ENCODE results near the gene FAM222A.

DNA sequence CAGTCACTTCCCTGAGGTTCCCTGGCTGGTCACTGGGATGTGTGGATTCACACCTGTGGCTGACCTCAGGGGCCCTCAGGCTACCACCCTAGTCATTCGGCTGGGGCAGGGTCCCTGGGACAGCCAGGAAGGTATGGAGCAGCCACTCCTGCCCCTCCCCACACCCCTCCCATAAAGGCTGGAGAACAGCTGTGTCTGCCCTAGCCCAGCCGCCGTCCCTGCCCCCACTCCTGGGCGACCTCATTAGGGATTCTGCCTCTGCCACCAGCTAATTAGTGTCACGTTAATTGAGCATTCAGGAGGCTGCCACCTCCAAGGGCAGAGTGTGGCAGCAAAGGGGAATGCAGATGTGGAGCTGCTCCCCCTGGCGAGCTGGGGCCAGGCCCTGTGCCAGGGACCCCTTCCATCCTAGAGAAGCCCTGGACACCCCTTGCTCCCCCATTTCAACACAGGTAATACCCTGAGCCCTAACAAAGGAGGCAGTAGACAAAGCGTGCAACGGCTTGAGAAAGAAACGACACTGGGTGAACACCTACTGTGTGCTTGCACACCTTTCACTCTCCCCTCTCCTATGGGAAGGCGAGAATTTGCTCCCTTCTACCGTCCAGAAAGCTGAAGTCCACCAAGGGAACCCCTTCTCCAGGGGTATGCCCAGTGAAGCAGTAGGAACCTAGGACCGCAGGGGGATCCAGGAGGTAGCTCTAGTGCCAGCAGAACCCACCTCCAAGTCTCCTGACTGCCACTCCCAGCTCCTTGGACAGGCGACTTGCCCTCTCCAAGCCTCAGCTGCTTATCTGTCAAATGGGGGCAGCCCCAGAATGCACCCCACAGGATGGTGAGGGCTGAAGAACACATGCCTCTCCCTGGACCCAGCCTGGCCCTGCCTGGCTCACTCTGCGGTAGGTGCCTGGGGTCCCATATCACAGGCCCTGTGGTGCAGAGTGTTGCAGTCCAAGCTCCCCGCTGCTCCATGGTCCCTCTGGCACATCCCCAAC, 45.1 kb downstream of the FAM222A start:
- TF ChIP-seq, protein P1, sequence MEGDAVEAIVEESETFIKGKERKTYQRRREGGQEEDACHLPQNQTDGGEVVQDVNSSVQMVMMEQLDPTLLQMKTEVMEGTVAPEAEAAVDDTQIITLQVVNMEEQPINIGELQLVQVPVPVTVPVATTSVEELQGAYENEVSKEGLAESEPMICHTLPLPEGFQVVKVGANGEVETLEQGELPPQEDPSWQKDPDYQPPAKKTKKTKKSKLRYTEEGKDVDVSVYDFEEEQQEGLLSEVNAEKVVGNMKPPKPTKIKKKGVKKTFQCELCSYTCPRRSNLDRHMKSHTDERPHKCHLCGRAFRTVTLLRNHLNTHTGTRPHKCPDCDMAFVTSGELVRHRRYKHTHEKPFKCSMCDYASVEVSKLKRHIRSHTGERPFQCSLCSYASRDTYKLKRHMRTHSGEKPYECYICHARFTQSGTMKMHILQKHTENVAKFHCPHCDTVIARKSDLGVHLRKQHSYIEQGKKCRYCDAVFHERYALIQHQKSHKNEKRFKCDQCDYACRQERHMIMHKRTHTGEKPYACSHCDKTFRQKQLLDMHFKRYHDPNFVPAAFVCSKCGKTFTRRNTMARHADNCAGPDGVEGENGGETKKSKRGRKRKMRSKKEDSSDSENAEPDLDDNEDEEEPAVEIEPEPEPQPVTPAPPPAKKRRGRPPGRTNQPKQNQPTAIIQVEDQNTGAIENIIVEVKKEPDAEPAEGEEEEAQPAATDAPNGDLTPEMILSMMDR (IDR thresholded peaks at IDR 0.05; ENCODE audit: low read depth, low read length, poor library complexity, severe bottlenecking) = no peak
- TF ChIP-seq EZH2phosphoT487 (IDR thresholded peaks at IDR 0.05; ENCODE audit: borderline replicate concordance, low read length) = no peak
